Measurements from ENCODE around the gene FMNL2.

- TF ChIP-seq POLR2A (IDR thresholded peaks at IDR 0.05) (no peak), CTCF (IDR thresholded peaks at IDR 0.05) (no peak)
Measured at GRCh38 chr2:152552888-152553287, 217.9 kb downstream of the FMNL2 start.

All from esophagus squamous epithelium (tissue), 4 donors.